ENCODE measurements around the gene NTHL1.

Gene NTHL1

DNA sequence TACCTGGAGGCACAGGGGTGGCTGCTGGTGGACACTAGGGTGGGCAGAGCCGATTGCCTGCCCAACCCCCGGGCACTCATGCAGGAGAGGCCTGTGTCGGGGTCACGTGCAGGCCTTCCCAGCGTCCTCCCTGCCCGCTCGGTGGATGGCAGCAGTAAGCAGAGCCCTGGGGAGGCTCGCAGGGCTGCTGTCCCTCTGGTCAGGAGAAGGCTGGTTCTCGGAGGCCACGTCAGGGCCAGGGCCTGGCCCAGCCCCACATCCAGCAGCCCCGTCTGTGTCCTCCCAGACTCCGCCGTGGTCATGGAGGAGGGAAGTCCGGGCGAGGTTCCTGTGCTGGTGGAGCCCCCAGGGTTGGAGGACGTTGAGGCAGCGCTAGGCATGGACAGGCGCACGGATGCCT lies 35.8 kb upstream of the NTHL1 start:
- no peaks in the 10 kb centered on the region for H3K27me3 ChIP-seq (ENCODE audit: control insufficient read depth in 1 of 2, insufficient read depth in 2 of 2, low read length in 2 of 2)
- peaks cover 34% of the 10 kb centered on the region for H3K4me1 ChIP-seq (ENCODE audit: control insufficient read depth, insufficient read depth, low read length)
- H3K9me3 ChIP-seq (ENCODE audit: control insufficient read depth in 2 of 2, low read length in 2 of 2): no peaks in the 10 kb centered on the region
- no peak overlapping the region for H3K4me3 ChIP-seq (ENCODE audit: low read length in 2 of 2)
- H3K27ac ChIP-seq (ENCODE audit: low read length): no peak overlapping the region
- H3K9ac ChIP-seq (ENCODE audit: low read length in 2 of 2): no peak overlapping the region
- peaks cover 14 to 28% of the 10 kb centered on the region in 2 donors for H3K36me3 ChIP-seq (ENCODE audit: control insufficient read depth in 2 of 2, insufficient read depth in 2 of 2, low read length in 2 of 2)

- Histone ChIP-seq H3K27me3 (ENCODE audit: control insufficient read depth in 1 of 2, insufficient read depth in 2 of 2, low read length in 2 of 2) (no peaks in the 10 kb centered on the region), H3K4me1 (ENCODE audit: control insufficient read depth, insufficient read depth, low read length) (peaks cover 34% of the 10 kb centered on the region), H3K27ac (ENCODE audit: low read length) (peak overlapping the region; percentile 41), H3K4me3 (ENCODE audit: low read length in 2 of 2) (no peak overlapping the region), H3K36me3 (ENCODE audit: control insufficient read depth in 2 of 2, insufficient read depth in 2 of 2, low read length in 2 of 2) (peaks cover 14 to 26% of the 10 kb centered on the region in 2 donors), H3K9ac (ENCODE audit: low read length in 2 of 2) (no peak overlapping the region), H3K9me3 (ENCODE audit: control insufficient read depth in 2 of 2, low read length in 2 of 2) (no peaks in the 10 kb centered on the region)
These were observed 35.3 kb upstream of the NTHL1 start for GRCh38 chr16:2082983-2083364.

- Histone ChIP-seq H3K4me1 (ENCODE audit: control insufficient read depth, insufficient read depth, low read length) (peaks cover 34% of the 10 kb centered on the region), H3K9me3 (ENCODE audit: control insufficient read depth in 2 of 2, low read length in 2 of 2) (no peaks in the 10 kb centered on the region), H3K9ac (ENCODE audit: low read length in 2 of 2) (no peak overlapping the region), H3K27ac (ENCODE audit: low read length) (peak overlapping the region; percentile 41), H3K4me3 (ENCODE audit: low read length in 2 of 2) (no peak overlapping the region), H3K27me3 (ENCODE audit: control insufficient read depth in 1 of 2, insufficient read depth in 2 of 2, low read length in 2 of 2) (no peaks in the 10 kb centered on the region), H3K36me3 (ENCODE audit: control insufficient read depth in 2 of 2, insufficient read depth in 2 of 2, low read length in 2 of 2) (peaks cover 18 to 26% of the 10 kb centered on the region in 2 donors)
These were observed 34.7 kb upstream of the NTHL1 start for GRCh38 chr16:2082171-2082982.

- no peaks in the 10 kb centered on the region for H3K9me3 ChIP-seq (ENCODE audit: control insufficient read depth in 2 of 2, low read length in 2 of 2)
- no peak overlapping the region for H3K27ac ChIP-seq (ENCODE audit: low read length)
- H3K4me1 ChIP-seq (ENCODE audit: control insufficient read depth, insufficient read depth, low read length): peaks cover 34% of the 10 kb centered on the region
- no peak overlapping the region for H3K4me3 ChIP-seq (ENCODE audit: low read length in 2 of 2)
- peaks cover 20 to 28% of the 10 kb centered on the region in 2 donors for H3K36me3 ChIP-seq (ENCODE audit: control insufficient read depth in 2 of 2, insufficient read depth in 2 of 2, low read length in 2 of 2)
- H3K27me3 ChIP-seq (ENCODE audit: control insufficient read depth in 1 of 2, insufficient read depth in 2 of 2, low read length in 2 of 2): no peaks in the 10 kb centered on the region
- no peak overlapping the region for H3K9ac ChIP-seq (ENCODE audit: low read length in 2 of 2)
These were observed 33.8 kb upstream of the NTHL1 start for GRCh38 chr16:2081201-2082084.

- Histone ChIP-seq H3K9ac (ENCODE audit: low read length in 2 of 2) (no peak overlapping the region), H3K27me3 (ENCODE audit: control insufficient read depth in 1 of 2, insufficient read depth in 2 of 2, low read length in 2 of 2) (no peaks in the 10 kb centered on the region), H3K36me3 (ENCODE audit: control insufficient read depth in 2 of 2, insufficient read depth in 2 of 2, low read length in 2 of 2) (peaks cover 20 to 29% of the 10 kb centered on the region in 2 donors), H3K4me3 (ENCODE audit: low read length in 2 of 2) (no peak overlapping the region), H3K9me3 (ENCODE audit: control insufficient read depth in 2 of 2, low read length in 2 of 2) (no peaks in the 10 kb centered on the region), H3K4me1 (ENCODE audit: control insufficient read depth, insufficient read depth, low read length) (peaks cover 32% of the 10 kb centered on the region), H3K27ac (ENCODE audit: low read length) (no peak overlapping the region)
These were observed 32.4 kb upstream of the NTHL1 start for GRCh38 chr16:2079991-2080390.

DNA sequence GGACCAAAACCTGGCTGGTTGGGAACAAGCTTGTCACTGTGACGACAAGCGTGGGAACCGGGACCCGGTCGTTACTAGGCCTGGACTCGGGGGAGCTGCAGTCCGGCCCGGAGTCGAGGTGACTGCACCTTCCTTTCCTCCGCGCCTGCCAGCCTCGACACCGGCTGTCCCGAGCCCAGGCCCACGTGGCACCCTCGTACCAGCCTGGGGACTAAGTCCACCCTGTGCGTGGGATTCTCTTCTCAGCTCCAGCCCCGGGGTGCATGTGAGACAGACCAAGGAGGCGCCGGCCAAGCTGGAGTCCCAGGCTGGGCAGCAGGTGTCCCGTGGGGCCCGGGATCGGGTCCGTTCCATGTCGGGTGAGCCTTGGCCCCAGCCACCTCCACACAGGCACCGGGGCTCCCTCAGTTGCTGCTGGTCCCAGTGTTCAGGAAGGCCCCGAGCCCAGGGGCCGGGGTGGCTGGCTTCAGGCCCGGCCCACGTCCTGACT lies 31.7 kb upstream of the NTHL1 start:
- Histone ChIP-seq H3K4me3 (ENCODE audit: low read length in 2 of 2) (no peak overlapping the region), H3K27me3 (ENCODE audit: control insufficient read depth in 1 of 2, insufficient read depth in 2 of 2, low read length in 2 of 2) (no peaks in the 10 kb centered on the region), H3K9me3 (ENCODE audit: control insufficient read depth in 2 of 2, low read length in 2 of 2) (no peaks in the 10 kb centered on the region), H3K36me3 (ENCODE audit: control insufficient read depth in 2 of 2, insufficient read depth in 2 of 2, low read length in 2 of 2) (peaks cover 20 to 31% of the 10 kb centered on the region in 2 donors), H3K9ac (ENCODE audit: low read length in 2 of 2) (no peak overlapping the region), H3K4me1 (ENCODE audit: control insufficient read depth, insufficient read depth, low read length) (peaks cover 27% of the 10 kb centered on the region), H3K27ac (ENCODE audit: low read length) (no peak overlapping the region)

GRCh38 chr16:2078691-2079090 lies 31.1 kb upstream of the NTHL1 start:
- Histone ChIP-seq H3K36me3 (ENCODE audit: control insufficient read depth in 2 of 2, insufficient read depth in 2 of 2, low read length in 2 of 2) (peaks cover 20 to 35% of the 10 kb centered on the region in 2 donors), H3K9ac (ENCODE audit: low read length in 2 of 2) (no peak overlapping the region), H3K4me3 (ENCODE audit: low read length in 2 of 2) (no peak overlapping the region), H3K27me3 (ENCODE audit: control insufficient read depth in 1 of 2, insufficient read depth in 2 of 2, low read length in 2 of 2) (no peaks in the 10 kb centered on the region), H3K27ac (ENCODE audit: low read length) (no peak overlapping the region), H3K4me1 (ENCODE audit: control insufficient read depth, insufficient read depth, low read length) (peaks cover 20% of the 10 kb centered on the region), H3K9me3 (ENCODE audit: control insufficient read depth in 2 of 2, low read length in 2 of 2) (no peaks in the 10 kb centered on the region)

DNA sequence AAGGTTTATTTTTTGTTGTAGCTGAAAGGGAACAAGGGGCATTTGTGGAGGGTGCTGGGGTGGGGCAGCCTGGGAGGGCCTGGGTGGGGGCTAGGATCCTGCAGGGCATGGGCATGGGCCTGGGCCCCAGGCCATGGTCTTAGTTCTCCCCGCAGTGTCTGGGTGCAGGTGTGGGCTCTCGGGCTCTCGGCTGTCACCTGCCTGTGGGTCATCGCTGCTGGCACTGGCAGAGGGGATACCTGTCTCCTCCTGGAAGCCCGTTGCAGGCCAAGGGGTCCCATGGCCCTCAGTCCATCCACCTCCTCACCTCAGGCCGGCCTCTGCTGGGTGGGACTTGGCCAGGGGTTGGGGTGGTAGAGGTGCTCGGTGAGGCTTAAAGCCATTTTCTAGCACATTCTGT lies 30.5 kb upstream of the NTHL1 start:
- no peak overlapping the region for H3K9ac ChIP-seq (ENCODE audit: low read length in 2 of 2)
- H3K4me1 ChIP-seq (ENCODE audit: control insufficient read depth, insufficient read depth, low read length): peaks cover 16% of the 10 kb centered on the region
- H3K4me3 ChIP-seq (ENCODE audit: low read length in 2 of 2): no peak overlapping the region
- H3K9me3 ChIP-seq (ENCODE audit: control insufficient read depth in 2 of 2, low read length in 2 of 2): no peaks in the 10 kb centered on the region
- no peak overlapping the region for H3K27ac ChIP-seq (ENCODE audit: low read length)
- peaks cover 21 to 39% of the 10 kb centered on the region in 2 donors for H3K36me3 ChIP-seq (ENCODE audit: control insufficient read depth in 2 of 2, insufficient read depth in 2 of 2, low read length in 2 of 2)
- H3K27me3 ChIP-seq (ENCODE audit: control insufficient read depth in 1 of 2, insufficient read depth in 2 of 2, low read length in 2 of 2): no peaks in the 10 kb centered on the region

DNA sequence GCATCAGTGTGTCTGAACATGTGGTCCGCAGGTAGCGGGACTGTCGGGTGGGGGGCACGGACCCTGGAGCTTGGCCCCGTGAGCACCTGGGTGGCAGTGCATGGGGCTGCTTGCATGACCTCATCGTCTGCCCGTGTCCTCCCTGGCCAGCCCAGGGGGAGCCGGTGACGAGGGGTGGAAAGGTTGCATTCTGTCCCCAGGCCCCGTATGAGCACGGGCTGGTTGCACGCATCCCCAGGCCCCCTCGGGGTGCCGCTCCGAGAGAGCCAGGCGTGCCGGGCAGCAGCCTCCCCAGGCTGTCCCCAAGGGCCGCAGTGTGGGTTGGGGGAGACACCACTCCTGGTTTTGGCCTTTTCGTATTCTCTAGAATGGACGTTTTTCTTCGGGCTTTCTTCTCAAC lies 30.1 kb upstream of the NTHL1 start:
- peaks cover 24 to 42% of the 10 kb centered on the region in 2 donors for H3K36me3 ChIP-seq (ENCODE audit: control insufficient read depth in 2 of 2, insufficient read depth in 2 of 2, low read length in 2 of 2)

DNA sequence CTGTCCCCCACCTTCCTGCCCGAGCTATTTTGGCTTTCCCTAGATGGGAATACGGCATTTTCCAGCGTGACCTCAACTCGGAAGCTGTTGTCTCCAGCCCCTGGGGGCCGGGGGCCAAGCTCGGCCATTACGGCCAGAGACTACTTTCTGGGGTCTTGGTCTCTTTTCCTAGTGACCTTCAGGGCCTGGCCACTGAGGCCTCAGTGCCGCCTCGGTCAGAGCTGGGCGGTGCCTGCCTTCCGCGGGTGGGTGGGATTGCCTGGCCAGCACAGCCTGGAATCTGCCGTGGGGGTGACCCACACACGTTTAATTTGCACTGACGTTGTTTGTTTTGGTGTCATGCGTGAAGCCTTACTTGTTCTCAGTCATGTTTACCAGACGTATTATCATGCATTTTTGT lies 29.4 kb upstream of the NTHL1 start:
- Histone ChIP-seq H3K9me3 (ENCODE audit: control insufficient read depth in 2 of 2, low read length in 2 of 2) (no peaks in the 10 kb centered on the region), H3K36me3 (ENCODE audit: control insufficient read depth in 2 of 2, insufficient read depth in 2 of 2, low read length in 2 of 2) (peaks cover 28 to 46% of the 10 kb centered on the region in 2 donors), H3K27ac (ENCODE audit: low read length) (no peak overlapping the region)

More for the DNA sequence above, 30.1 kb upstream of the NTHL1 start:
- Histone ChIP-seq H3K27me3 (ENCODE audit: control insufficient read depth in 1 of 2, insufficient read depth in 2 of 2, low read length in 2 of 2) (no peaks in the 10 kb centered on the region), H3K9me3 (ENCODE audit: control insufficient read depth in 2 of 2, low read length in 2 of 2) (no peaks in the 10 kb centered on the region), H3K9ac (ENCODE audit: low read length in 2 of 2) (no peak overlapping the region), H3K4me3 (ENCODE audit: low read length in 2 of 2) (no peak overlapping the region), H3K27ac (ENCODE audit: low read length) (no peak overlapping the region), H3K4me1 (ENCODE audit: control insufficient read depth, insufficient read depth, low read length) (peaks cover 16% of the 10 kb centered on the region)

More for the DNA sequence above, 29.4 kb upstream of the NTHL1 start:
- Histone ChIP-seq H3K4me1 (ENCODE audit: control insufficient read depth, insufficient read depth, low read length) (peaks cover 14% of the 10 kb centered on the region), H3K9ac (ENCODE audit: low read length in 2 of 2) (no peak overlapping the region), H3K27me3 (ENCODE audit: control insufficient read depth in 1 of 2, insufficient read depth in 2 of 2, low read length in 2 of 2) (no peaks in the 10 kb centered on the region), H3K4me3 (ENCODE audit: low read length in 2 of 2) (no peak overlapping the region)

All from stomach smooth muscle (tissue), 2 donors.